Adrenal gland (tissue), 5 donors: ENCODE measurements around the gene RCOR3.

ENCODE experiments used
- POLR2A ChIP-seq, 2 donors: fragments of 450-650 bp; IDR thresholded peaks; one replicate each; pipeline ENCODE4 v1.6.1; 2017; ENCODE audit warnings: antibody characterized with exemption in 2 of 2, mild to moderate bottlenecking in 2 of 2, moderate library complexity in 1 of 2
- TF ChIP-seq, protein P1 (sequence below), 6 experiments: fragments of 450-650 bp in 4 of 6; fragments of 200-600 bp in 2 of 6; sonication (generic) in 1 of 6; IDR thresholded peaks; 1 replicate in 5 of 6; 2 replicates in 1 of 6; pipeline versions ENCODE4 v1.5.1 to v1.8.0; 2016 to 2021; ENCODE audit warnings: antibody characterized with exemption in 6 of 6, mild to moderate bottlenecking in 2 of 6, moderate library complexity in 1 of 6
- donor health status: DM: no; HTN: no; CAD: no.

DNA sequence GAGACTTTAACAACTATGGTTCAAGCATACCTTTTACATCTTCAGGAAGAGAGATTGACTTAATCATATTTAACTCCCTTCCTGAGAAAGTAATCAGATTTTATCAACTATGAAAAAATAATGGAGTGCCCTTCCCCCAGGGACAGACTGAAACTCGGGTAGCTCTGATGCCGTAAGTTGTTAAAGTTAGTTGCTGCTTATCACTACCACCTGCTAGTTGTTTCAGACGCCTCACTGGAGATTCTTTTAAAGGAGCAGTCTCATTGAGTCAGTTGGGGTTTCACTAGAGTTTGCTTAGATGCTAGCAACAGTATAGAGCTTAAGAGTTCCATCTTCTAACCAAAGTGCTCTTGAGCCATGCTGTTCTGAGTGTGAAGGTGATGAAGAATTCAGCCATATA, 50.5 kb downstream of the RCOR3 start:
- TF ChIP-seq, protein P1, sequence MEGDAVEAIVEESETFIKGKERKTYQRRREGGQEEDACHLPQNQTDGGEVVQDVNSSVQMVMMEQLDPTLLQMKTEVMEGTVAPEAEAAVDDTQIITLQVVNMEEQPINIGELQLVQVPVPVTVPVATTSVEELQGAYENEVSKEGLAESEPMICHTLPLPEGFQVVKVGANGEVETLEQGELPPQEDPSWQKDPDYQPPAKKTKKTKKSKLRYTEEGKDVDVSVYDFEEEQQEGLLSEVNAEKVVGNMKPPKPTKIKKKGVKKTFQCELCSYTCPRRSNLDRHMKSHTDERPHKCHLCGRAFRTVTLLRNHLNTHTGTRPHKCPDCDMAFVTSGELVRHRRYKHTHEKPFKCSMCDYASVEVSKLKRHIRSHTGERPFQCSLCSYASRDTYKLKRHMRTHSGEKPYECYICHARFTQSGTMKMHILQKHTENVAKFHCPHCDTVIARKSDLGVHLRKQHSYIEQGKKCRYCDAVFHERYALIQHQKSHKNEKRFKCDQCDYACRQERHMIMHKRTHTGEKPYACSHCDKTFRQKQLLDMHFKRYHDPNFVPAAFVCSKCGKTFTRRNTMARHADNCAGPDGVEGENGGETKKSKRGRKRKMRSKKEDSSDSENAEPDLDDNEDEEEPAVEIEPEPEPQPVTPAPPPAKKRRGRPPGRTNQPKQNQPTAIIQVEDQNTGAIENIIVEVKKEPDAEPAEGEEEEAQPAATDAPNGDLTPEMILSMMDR (IDR thresholded peaks at IDR 0.05) = no peak
- no peak for TF ChIP-seq POLR2A (IDR thresholded peaks at IDR 0.05)
